Duodenal mucosa (tissue), 2 donors: ENCODE data around the gene STX8.

Source experiments
- H3K27ac ChIP-seq: one replicate; pipeline ENCODE4 v1.7.0; 2013; ENCODE audit warnings: low read depth, low read length
- H3K27me3 ChIP-seq, 2 donors: one replicate each; pipeline ENCODE4 v1.7.0; 2013; ENCODE audit warnings: low read length in 2 of 2, control low read depth in 1 of 2; ENCODE audit not compliant: insufficient read depth in 2 of 2, control insufficient read depth in 1 of 2
- H3K36me3 ChIP-seq, 2 donors: one replicate each; pipeline ENCODE4 v1.7.0; 2013; ENCODE audit warnings: low read length in 2 of 2, control low read depth in 1 of 2; ENCODE audit not compliant: insufficient read depth in 2 of 2, control insufficient read depth in 1 of 2
- H3K4me1 ChIP-seq, 2 donors: one replicate each; pipeline ENCODE4 v1.7.0; 2013; ENCODE audit warnings: low read length in 2 of 2, control low read depth in 1 of 2; ENCODE audit not compliant: insufficient read depth in 2 of 2, control insufficient read depth in 1 of 2
- H3K4me3 ChIP-seq, 2 donors: one replicate each; pipeline ENCODE4 v1.7.0; 2013; ENCODE audit warnings: low read length in 2 of 2, low read depth in 1 of 2
- H3K9ac ChIP-seq, 2 donors: one replicate each; pipeline ENCODE4 v1.7.0; 2013; ENCODE audit warnings: low read length in 2 of 2, low read depth in 1 of 2
- H3K9me3 ChIP-seq, 2 donors: one replicate each; pipeline ENCODE4 v1.7.0; 2013; ENCODE audit warnings: low read length in 2 of 2, control low read depth in 1 of 2; ENCODE audit not compliant: control insufficient read depth in 1 of 2

STX8 gene

GRCh38 chr17:9478889-9479288 lies 96.7 kb downstream of the STX8 start:
- Histone ChIP-seq H3K27me3 (no peaks in the 10 kb centered on the region), H3K9me3 (no peaks in the 10 kb centered on the region), H3K9ac (no peak overlapping the region), H3K36me3 (no peaks in the 10 kb centered on the region), H3K27ac (no peak overlapping the region), H3K4me1 (no peaks in the 10 kb centered on the region), H3K4me3 (no peak overlapping the region)

GRCh38 chr17:9475101-9475658 lies 100.4 kb downstream of the STX8 start:
- Histone ChIP-seq H3K4me1 (peaks cover 0 to 3% of the 10 kb centered on the region in 2 donors), H3K27ac (no peak overlapping the region), H3K36me3 (no peaks in the 10 kb centered on the region), H3K9ac (no peak overlapping the region), H3K27me3 (no peaks in the 10 kb centered on the region), H3K9me3 (no peaks in the 10 kb centered on the region), H3K4me3 (no peak overlapping the region)

- H3K4me1 ChIP-seq, result peaks cover 0 to 3% of the 10 kb centered on the region in 2 donors
- no peak overlapping the region for H3K9ac ChIP-seq
- no peaks in the 10 kb centered on the region for H3K27me3 ChIP-seq
These were observed 101.9 kb downstream of the STX8 start for GRCh38 chr17:9473711-9474110.

GRCh38 chr17:9472541-9472940 lies 103.1 kb downstream of the STX8 start:
- no peak overlapping the region for H3K4me3 ChIP-seq
- H3K27ac ChIP-seq, result no peak overlapping the region
- no peaks in the 10 kb centered on the region for H3K36me3 ChIP-seq
- no peak overlapping the region for H3K9ac ChIP-seq
- H3K9me3 ChIP-seq, result no peaks in the 10 kb centered on the region
- peaks cover 0 to 3% of the 10 kb centered on the region in 2 donors for H3K4me1 ChIP-seq
- no peaks in the 10 kb centered on the region for H3K27me3 ChIP-seq

More at GRCh38 chr17:9473711-9474110, 101.9 kb downstream of the STX8 start:
- H3K27ac ChIP-seq, result no peak overlapping the region
- H3K36me3 ChIP-seq, result no peaks in the 10 kb centered on the region
- no peak overlapping the region for H3K4me3 ChIP-seq
- no peaks in the 10 kb centered on the region for H3K9me3 ChIP-seq

GRCh38 chr17:9472094-9472493 lies 103.5 kb downstream of the STX8 start:
- peaks cover 0 to 3% of the 10 kb centered on the region in 2 donors for H3K4me1 ChIP-seq

GRCh38 chr17:9470171-9470570 lies 105.4 kb downstream of the STX8 start:
- peaks cover 0 to 3% of the 10 kb centered on the region in 2 donors for H3K4me1 ChIP-seq
- no peaks in the 10 kb centered on the region for H3K27me3 ChIP-seq
- H3K27ac ChIP-seq, result no peak overlapping the region
- no peaks in the 10 kb centered on the region for H3K9me3 ChIP-seq
- no peak overlapping the region for H3K4me3 ChIP-seq
- H3K9ac ChIP-seq, result no peak overlapping the region
- H3K36me3 ChIP-seq, result no peaks in the 10 kb centered on the region

More at GRCh38 chr17:9472094-9472493, 103.5 kb downstream of the STX8 start:
- Histone ChIP-seq H3K4me3 (no peak overlapping the region), H3K36me3 (no peaks in the 10 kb centered on the region), H3K27ac (no peak overlapping the region), H3K9ac (no peak overlapping the region), H3K27me3 (no peaks in the 10 kb centered on the region), H3K9me3 (no peaks in the 10 kb centered on the region)

GRCh38 chr17:9468937-9469336 lies 106.7 kb downstream of the STX8 start:
- Histone ChIP-seq H3K4me3 (no peak overlapping the region), H3K36me3 (no peaks in the 10 kb centered on the region), H3K4me1 (peaks cover 0 to 3% of the 10 kb centered on the region in 2 donors), H3K9ac (no peak overlapping the region), H3K27me3 (no peaks in the 10 kb centered on the region), H3K27ac (no peak overlapping the region), H3K9me3 (no peaks in the 10 kb centered on the region)

GRCh38 chr17:9468532-9468931 lies 107.1 kb downstream of the STX8 start:
- no peak overlapping the region for H3K9ac ChIP-seq
- H3K4me3 ChIP-seq, result no peak overlapping the region
- no peaks in the 10 kb centered on the region for H3K9me3 ChIP-seq
- peaks cover 0 to 3% of the 10 kb centered on the region in 2 donors for H3K4me1 ChIP-seq
- H3K27ac ChIP-seq, result no peak overlapping the region
- H3K36me3 ChIP-seq, result no peaks in the 10 kb centered on the region
- no peaks in the 10 kb centered on the region for H3K27me3 ChIP-seq

GRCh38 chr17:9467518-9467917 lies 108.1 kb downstream of the STX8 start:
- no peak overlapping the region for H3K27ac ChIP-seq
- H3K4me3 ChIP-seq, result no peak overlapping the region

GRCh38 chr17:9465210-9465921 lies 110.3 kb downstream of the STX8 start:
- Histone ChIP-seq H3K4me1 (peaks cover 0 to 1% of the 10 kb centered on the region in 2 donors), H3K9ac (no peak overlapping the region), H3K27ac (no peak overlapping the region), H3K4me3 (no peak overlapping the region), H3K9me3 (no peaks in the 10 kb centered on the region), H3K27me3 (no peaks in the 10 kb centered on the region), H3K36me3 (no peaks in the 10 kb centered on the region)

More at GRCh38 chr17:9467518-9467917, 108.1 kb downstream of the STX8 start:
- no peaks in the 10 kb centered on the region for H3K36me3 ChIP-seq
- peaks cover 0 to 3% of the 10 kb centered on the region in 2 donors for H3K4me1 ChIP-seq
- H3K9ac ChIP-seq, result no peak overlapping the region
- no peaks in the 10 kb centered on the region for H3K9me3 ChIP-seq
- H3K27me3 ChIP-seq, result no peaks in the 10 kb centered on the region
